K562 (cell line): ENCODE results near the gene BPIFB2. TPM values are rescaled to one million over a fixed set of nuclear protein-coding genes. Genes with fewer than 3 reads are reported as not detected.

Source experiments
- ATAC-seq: fragments of 200-7000 bp; cut with Tn5 transposase; 3 replicates; pipeline ENCODE4 v1.9.1; 2020; ENCODE audit warnings: moderate library complexity
- BruUV-seq: library from RNA; stranded (reverse); fragments of 400-500 nt; replicated peaks from 2 replicates; lab custom pipeline; 2021; lab: Mats Ljungman, UMichigan
- CTCF ChIA-PET: fragments of 300-600 bp; formaldehyde crosslinking; extraction: SDS; loops from one replicate; lab custom pipeline; 2021; ENCODE audit warnings: low intra/inter-chr PET ratio; lab: Yijun Ruan, JAX
- POLR2A ChIA-PET: fragments of 300-600, 350-650 bp; sonication (Branson Sonifier 250); formaldehyde crosslinking; extraction: SDS; loops from one replicate; lab custom pipeline; 2021; ENCODE audit warnings: antibody characterized with exemption, inconsistent platforms; lab: Yijun Ruan, JAX
- DNase-seq, 4 experiments: peaks; one replicate each; pipeline versions ENCODE4 v3.0.0 to v3.0.0-alpha.2; 2011 to 2018; ENCODE audit warnings: low spot score in 3 of 4, mixed read lengths in 3 of 4; ENCODE audit errors: extremely low read depth in 1 of 4
- FAIRE-seq: peaks from 2 replicates; lab custom pipeline; 2011; peaks lifted over from hg19 to GRCh38; lab: Jason Lieb, UNC
- H2AFZ ChIP-seq: 2 replicates; pipeline ENCODE4 v1.6.0; 2011; ENCODE audit warnings: low read depth, low read length, control low read depth, inconsistent platforms
- H3K27ac ChIP-seq: fragments of 200-600 bp; 3 replicates; pipeline ENCODE4 v1.8.0; 2011; ENCODE audit warnings: low read depth, mild to moderate bottlenecking, control low read depth, inconsistent platforms, low read length, moderate library complexity, mixed read lengths; ENCODE audit errors: extremely low read depth
- H3K27me3 ChIP-seq, 2 experiments: fragments of 300-600 bp in 1 of 2; 2 replicates in 1 of 2; 3 replicates in 1 of 2; pipeline versions ENCODE4 v1.6.0 to v1.8.0; 2011; ENCODE audit warnings: inconsistent platforms in 2 of 2, low read length in 2 of 2, mild to moderate bottlenecking in 1 of 2, mixed read lengths in 1 of 2, moderate library complexity in 1 of 2; ENCODE audit not compliant: control insufficient read depth in 2 of 2, insufficient read depth in 2 of 2
- H3K36me3 ChIP-seq: fragments of 300-600 bp; 3 replicates; pipeline ENCODE4 v1.8.0; 2011; ENCODE audit warnings: mild to moderate bottlenecking, low read length, inconsistent platforms; ENCODE audit not compliant: control insufficient read depth, insufficient read depth
- H3K4me1 ChIP-seq, 2 experiments: fragments of 200-600 bp in 1 of 2; replicated peaks in 1 of 2; 2 replicates in 1 of 2; 3 replicates in 1 of 2; pipeline versions ENCODE4 v1.5.1 to v1.8.0; 2011; ENCODE audit warnings: inconsistent platforms in 2 of 2, low read length in 2 of 2, mild to moderate bottlenecking in 1 of 2, mixed read lengths in 1 of 2, moderate library complexity in 1 of 2; ENCODE audit not compliant: control insufficient read depth in 2 of 2, insufficient read depth in 2 of 2
- H3K4me2 ChIP-seq: 2 replicates; pipeline ENCODE4 v1.6.1; 2011; ENCODE audit warnings: low read length, control low read depth, inconsistent platforms, mixed read lengths; ENCODE audit not compliant: insufficient read depth
- H3K4me3 ChIP-seq: fragments of 200-600 bp; sonication (generic), shearing (Covaris generic); 2 replicates; pipeline ENCODE4 v1.5.1; 2016; ENCODE audit warnings: control low read depth, inconsistent platforms
- H3K79me2 ChIP-seq: fragments of 200-600 bp; 3 replicates; pipeline ENCODE4 v1.8.0; 2011; ENCODE audit warnings: low read length, inconsistent platforms; ENCODE audit not compliant: control insufficient read depth, insufficient read depth
- H3K9ac ChIP-seq, 2 experiments: 2 replicates each; pipeline versions ENCODE4 v1.6.0 to v1.6.1; 2011; ENCODE audit warnings: low read depth in 2 of 2, low read length in 2 of 2, control low read depth in 1 of 2, inconsistent platforms in 1 of 2, mild to moderate bottlenecking in 1 of 2, mixed read lengths in 1 of 2; ENCODE audit not compliant: insufficient read depth in 1 of 2
- H3K9me1 ChIP-seq: one replicate; pipeline ENCODE4 v1.6.0; 2011; ENCODE audit warnings: inconsistent platforms, mild to moderate bottlenecking, low read length, moderate library complexity; ENCODE audit not compliant: control insufficient read depth, insufficient read depth
- H3K9me3 ChIP-seq: replicated peaks from 2 replicates; pipeline ENCODE4 v1.5.1; 2011; ENCODE audit warnings: low read depth, low read length, inconsistent platforms; ENCODE audit not compliant: control insufficient read depth, insufficient read depth
- H4K20me1 ChIP-seq: replicated peaks from 2 replicates; pipeline ENCODE4 v1.6.1; 2011; ENCODE audit warnings: low read length, inconsistent platforms, mixed read lengths; ENCODE audit not compliant: control insufficient read depth, insufficient read depth
- FUS ChIP-seq: fragments of 200-400 bp; formaldehyde crosslinking; optimal IDR thresholded peaks from 2 replicates; pipeline ENCODE3; 2017; ENCODE audit warnings: low read depth, low read length
- KDM2B ChIP-seq: fragments of 250-450 bp; sonication (Bioruptor Pico); IDR thresholded peaks from 2 replicates; pipeline ENCODE4 v1.8.0; 2021; ENCODE audit warnings: mild to moderate bottlenecking, moderate library complexity
- MXI1 ChIP-seq: IDR thresholded peaks from 2 replicates; pipeline ENCODE4 v1.6.1; 2011; ENCODE audit warnings: low read depth, mild to moderate bottlenecking, improper control_type of control experiment, low read length
- RBBP5 ChIP-seq: fragments of 200-600 bp; sonication (generic); IDR thresholded peaks from 2 replicates; pipeline ENCODE4 v1.6.1; 2012; ENCODE audit warnings: borderline replicate concordance, mild to moderate bottlenecking, low read length, control low read depth, inconsistent platforms; ENCODE audit not compliant: insufficient read depth, poor library complexity, severe bottlenecking
- ZNF511 ChIP-seq: sonication (generic); formaldehyde crosslinking; IDR thresholded peaks from 2 replicates; pipeline ENCODE4 v1.8.0; 2022; ENCODE audit warnings: mild to moderate bottlenecking, missing genetic modification reagents
- WGBS: fragments of 100-300 bp; shearing (Covaris generic); methylation state at CpG from one replicate; pipeline ENCODE4 v1.1.6; 2016; ENCODE audit warnings: low coverage, mixed read lengths; ENCODE audit not compliant: insufficient coverage; ENCODE audit errors: missing lambda C conversion rate; 5-methylcytosine and 5-hydroxymethylcytosine counted together
- in situ Hi-C: fragments of 300-500 bp; cut with MboI; formaldehyde crosslinking; loops from 4 replicates; pipeline ENCODE4 v1.15.0; 2018; ENCODE audit warnings: inconsistent platforms, mixed read lengths
- intact Hi-C: fragments of 100-400 bp; cut with micrococcal nuclease; formaldehyde crosslinking; loops from 2 replicates; pipeline ENCODE4 v1.14.2; 2022
- polyA plus RNA-seq, 8 experiments: library from polyadenylated mRNA; depleted of rRNA in 4 of 8; stranded (reverse) in 5 of 8; unstranded in 3 of 8; fragments of >200 nt; fragmentation: Nextera tagmentation in 2 of 8; fragmentation: Illumina TruSeq in 1 of 8; extraction: Ambion mirVana in 2 of 8; extraction: Trizol in 1 of 8; gene quantifications; 2 replicates each; pipeline versions ENCODE4 v1.2.1 to v1.2.3, GENCODE V29; 2011 to 2014; ENCODE audit warnings: inconsistent platforms in 1 of 8, missing spikeins in 1 of 8
- total RNA-seq, 7 experiments: library from RNA; depleted of rRNA in 6 of 7; stranded (reverse); fragments of >200 nt in 6 of 7; fragmentation: Illumina TruSeq in 2 of 7; extraction: Trizol in 2 of 7; gene quantifications; 2 replicates each; pipeline versions ENCODE4 v1.2.1 to v1.2.3, GENCODE V29; 2011 to 2021; ENCODE audit warnings: low replicate concordance in 1 of 7
- TF ChIP-seq, protein P1 (sequence below), 2 experiments: fragments of 450-650 bp in 1 of 2; sonication (generic) in 1 of 2; formaldehyde crosslinking in 1 of 2; IDR thresholded peaks; 2 replicates each; pipeline versions ENCODE4 v1.7.1 to v1.9.0; 2016 to 2022; ENCODE audit warnings: inconsistent platforms in 1 of 2, mild to moderate bottlenecking in 1 of 2, missing genetic modification reagents in 1 of 2
- TF ChIP-seq, protein P2 (sequence below): fragments of 250-450 bp; sonication (Bioruptor Pico); IDR thresholded peaks from 2 replicates; pipeline ENCODE4 v1.8.0; 2022; ENCODE audit warnings: moderate library complexity, mild to moderate bottlenecking, inconsistent platforms
- TF ChIP-seq, protein P3 (sequence below), 2 experiments: fragments of 450-650 bp; IDR thresholded peaks; 2 replicates each; pipeline ENCODE4 v1.6.1; 2016

The BPIFB2 gene
- total and polyA plus RNA-seq, 9 of the 15 experiments (the other 6 are each of a cell fraction or from before 2014, with no cell fraction given): not detected

GRCh38 chr20:33034115-33034514, 26.6 kb downstream of the BPIFB2 start:
- no TSS peak for BruUV-seq
- Histone ChIP-seq H3K4me3 (no peak overlapping the region), H3K27me3 (peaks cover 0 to 34% of the 10 kb centered on the region in 2 experiments; a peak in 2 of 5 replicates), H3K9me3 (no peaks in the 10 kb centered on the region), H3K79me2 (no peaks in the 10 kb centered on the region), H3K36me3 (no peaks in the 10 kb centered on the region), H4K20me1 (no peaks in the 10 kb centered on the region; the same call in 1 of the 2 replicates), H3K4me1 (peaks cover 0 to 3% of the 10 kb centered on the region in 2 experiments; a peak in 1 of 5 replicates), H3K9ac (no peak overlapping the region), H3K9me1 (no peaks in the 10 kb centered on the region), H3K4me2 (no peak overlapping the region), H3K27ac (no peak overlapping the region), H2AFZ (no peak overlapping the region)
- POLR2A ChIA-PET: no interaction called here
- DNase-seq (no peak), ATAC-seq (no peak), FAIRE-seq (no peak)
- TF ChIP-seq RBBP5 (no peak), MXI1 (no peak), ZNF511 (CRISPR knock-in tag) (no peak), KDM2B (no peak), FUS (no peak)
- TF ChIP-seq, protein P1, sequence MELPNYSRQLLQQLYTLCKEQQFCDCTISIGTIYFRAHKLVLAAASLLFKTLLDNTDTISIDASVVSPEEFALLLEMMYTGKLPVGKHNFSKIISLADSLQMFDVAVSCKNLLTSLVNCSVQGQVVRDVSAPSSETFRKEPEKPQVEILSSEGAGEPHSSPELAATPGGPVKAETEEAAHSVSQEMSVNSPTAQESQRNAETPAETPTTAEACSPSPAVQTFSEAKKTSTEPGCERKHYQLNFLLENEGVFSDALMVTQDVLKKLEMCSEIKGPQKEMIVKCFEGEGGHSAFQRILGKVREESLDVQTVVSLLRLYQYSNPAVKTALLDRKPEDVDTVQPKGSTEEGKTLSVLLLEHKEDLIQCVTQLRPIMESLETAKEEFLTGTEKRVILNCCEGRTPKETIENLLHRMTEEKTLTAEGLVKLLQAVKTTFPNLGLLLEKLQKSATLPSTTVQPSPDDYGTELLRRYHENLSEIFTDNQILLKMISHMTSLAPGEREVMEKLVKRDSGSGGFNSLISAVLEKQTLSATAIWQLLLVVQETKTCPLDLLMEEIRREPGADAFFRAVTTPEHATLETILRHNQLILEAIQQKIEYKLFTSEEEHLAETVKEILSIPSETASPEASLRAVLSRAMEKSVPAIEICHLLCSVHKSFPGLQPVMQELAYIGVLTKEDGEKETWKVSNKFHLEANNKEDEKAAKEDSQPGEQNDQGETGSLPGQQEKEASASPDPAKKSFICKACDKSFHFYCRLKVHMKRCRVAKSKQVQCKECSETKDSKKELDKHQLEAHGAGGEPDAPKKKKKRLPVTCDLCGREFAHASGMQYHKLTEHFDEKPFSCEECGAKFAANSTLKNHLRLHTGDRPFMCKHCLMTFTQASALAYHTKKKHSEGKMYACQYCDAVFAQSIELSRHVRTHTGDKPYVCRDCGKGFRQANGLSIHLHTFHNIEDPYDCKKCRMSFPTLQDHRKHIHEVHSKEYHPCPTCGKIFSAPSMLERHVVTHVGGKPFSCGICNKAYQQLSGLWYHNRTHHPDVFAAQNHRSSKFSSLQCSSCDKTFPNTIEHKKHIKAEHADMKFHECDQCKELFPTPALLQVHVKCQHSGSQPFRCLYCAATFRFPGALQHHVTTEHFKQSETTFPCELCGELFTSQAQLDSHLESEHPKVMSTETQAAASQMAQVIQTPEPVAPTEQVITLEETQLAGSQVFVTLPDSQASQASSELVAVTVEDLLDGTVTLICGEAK (IDR thresholded peaks at IDR 0.05): no peak
- TF ChIP-seq, protein P1 (CRISPR knock-in tag; IDR thresholded peaks at IDR 0.05): no peak
- TF ChIP-seq, protein P2, sequence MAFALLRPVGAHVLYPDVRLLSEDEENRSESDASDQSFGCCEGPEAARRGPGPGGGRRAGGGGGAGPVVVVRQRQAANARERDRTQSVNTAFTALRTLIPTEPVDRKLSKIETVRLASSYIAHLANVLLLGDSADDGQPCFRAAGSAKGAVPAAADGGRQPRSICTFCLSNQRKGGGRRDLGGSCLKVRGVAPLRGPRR: no peak
- TF ChIP-seq, protein P3, sequence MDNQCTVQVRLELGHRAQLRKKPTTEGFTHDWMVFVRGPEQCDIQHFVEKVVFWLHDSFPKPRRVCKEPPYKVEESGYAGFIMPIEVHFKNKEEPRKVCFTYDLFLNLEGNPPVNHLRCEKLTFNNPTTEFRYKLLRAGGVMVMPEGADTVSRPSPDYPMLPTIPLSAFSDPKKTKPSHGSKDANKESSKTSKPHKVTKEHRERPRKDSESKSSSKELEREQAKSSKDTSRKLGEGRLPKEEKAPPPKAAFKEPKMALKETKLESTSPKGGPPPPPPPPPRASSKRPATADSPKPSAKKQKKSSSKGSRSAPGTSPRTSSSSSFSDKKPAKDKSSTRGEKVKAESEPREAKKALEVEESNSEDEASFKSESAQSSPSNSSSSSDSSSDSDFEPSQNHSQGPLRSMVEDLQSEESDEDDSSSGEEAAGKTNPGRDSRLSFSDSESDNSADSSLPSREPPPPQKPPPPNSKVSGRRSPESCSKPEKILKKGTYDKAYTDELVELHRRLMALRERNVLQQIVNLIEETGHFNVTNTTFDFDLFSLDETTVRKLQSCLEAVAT (IDR thresholded peaks at IDR 0.05): no peak
- intact Hi-C loops (no loop called here), in situ Hi-C loops (no loop called here)
- WGBS: 0% methylated on average over 5 of the region's 5 CpGs
- CTCF ChIA-PET: no interaction called here
